Activated T-helper 17 cell treated with anti-CD3 and anti-CD28 coated beads, Interleukin-2, amount 50 U/mL, for 72 hours (primary cell): Measurements from ENCODE around the gene DIPK1A. TPM values are rescaled to one million over a fixed set of nuclear protein-coding genes. Genes with fewer than 3 reads are reported as not detected.

ENCODE experiments used
- ATAC-seq: fragments of 150-1000 bp; cut with Tn5 transposase; replicated peaks from 2 replicates; pipeline ENCODE4 v1.10.0; 2021; ENCODE audit warnings: mild to moderate bottlenecking, moderate library complexity
- H3K27ac Mint-ChIP-seq: one replicate; pipeline ENCODE4 v1.8.0; 2022; ENCODE audit warnings: mixed read lengths
- H3K27me3 Mint-ChIP-seq: one replicate; pipeline ENCODE4 v1.8.0; 2022; ENCODE audit warnings: mixed read lengths
- H3K36me3 Mint-ChIP-seq: one replicate; pipeline ENCODE4 v1.8.0; 2022; ENCODE audit warnings: low read depth, mild to moderate bottlenecking, mixed read lengths
- H3K4me1 Mint-ChIP-seq: one replicate; pipeline ENCODE4 v1.8.0; 2022; ENCODE audit warnings: mixed read lengths
- H3K4me3 Mint-ChIP-seq: one replicate; pipeline ENCODE4 v1.8.0; 2022; ENCODE audit warnings: mild to moderate bottlenecking, mixed read lengths
- H3K9me3 Mint-ChIP-seq: one replicate; pipeline ENCODE4 v1.8.0; 2022; ENCODE audit warnings: mixed read lengths
- total RNA-seq, 2 donors: library from RNA; stranded (reverse); gene quantifications; one replicate each; pipeline ENCODE4 v1.2.3, GENCODE V29; 2022

Gene DIPK1A
- total RNA-seq = 1 to 10 TPM; 6.5 to 8.6 TPM

- Mint-ChIP-seq H3K4me1 (peaks cover 29% of the 10 kb centered on the region), H3K9me3 (no peaks in the 10 kb centered on the region), H3K4me3 (peak within 1 kb of the TSS; percentile 97), H3K36me3 (peaks cover 8% of the 10 kb centered on the region), H3K27ac (peak within 1 kb of the TSS; percentile 97), H3K27me3 (no peaks in the 10 kb centered on the region)
- ATAC-seq = peak; percentile 45
Measured at GRCh38 chr1:92961131-92961895, at the start of gene DIPK1A. Gene DIPK1A (minus strand): TSS chr1:92961462. CDS start chr1:92961429, 33 bp downstream.

- H3K27ac Mint-ChIP-seq = no peak overlapping the region
- peaks cover 10% of the 10 kb centered on the region for H3K27me3 Mint-ChIP-seq
- H3K4me3 Mint-ChIP-seq = no peak overlapping the region
- no peaks in the 10 kb centered on the region for H3K36me3 Mint-ChIP-seq
- H3K9me3 Mint-ChIP-seq = no peaks in the 10 kb centered on the region
- peak; percentile 48 for ATAC-seq
- H3K4me1 Mint-ChIP-seq = no peaks in the 10 kb centered on the region
Measured at GRCh38 chr1:93007941-93008577, 46.8 kb upstream of the DIPK1A start.

- no peaks in the 10 kb centered on the region for H3K4me1 Mint-ChIP-seq
- H3K4me3 Mint-ChIP-seq = no peak overlapping the region
- H3K9me3 Mint-ChIP-seq = no peaks in the 10 kb centered on the region
Measured at GRCh38 chr1:93005252-93005598, 44.0 kb upstream of the DIPK1A start.

GRCh38 chr1:93004566-93005251 is 43.4 kb upstream of the DIPK1A start:
- Mint-ChIP-seq H3K9me3 (no peaks in the 10 kb centered on the region), H3K36me3 (no peaks in the 10 kb centered on the region), H3K4me1 (no peaks in the 10 kb centered on the region), H3K27me3 (peaks cover 10% of the 10 kb centered on the region), H3K4me3 (no peak overlapping the region), H3K27ac (no peak overlapping the region)
- ATAC-seq = no peak

More at GRCh38 chr1:93005252-93005598, 44.0 kb upstream of the DIPK1A start:
- no peak for ATAC-seq
- Mint-ChIP-seq H3K36me3 (no peaks in the 10 kb centered on the region), H3K27me3 (peaks cover 10% of the 10 kb centered on the region), H3K27ac (no peak overlapping the region)

- Mint-ChIP-seq H3K4me3 (no peak overlapping the region), H3K27me3 (peaks cover 10% of the 10 kb centered on the region), H3K36me3 (no peaks in the 10 kb centered on the region), H3K9me3 (no peaks in the 10 kb centered on the region), H3K4me1 (no peaks in the 10 kb centered on the region), H3K27ac (no peak overlapping the region)
- no peak for ATAC-seq
Measured at GRCh38 chr1:93003981-93004380, 42.7 kb upstream of the DIPK1A start.

GRCh38 chr1:93002781-93003180 is 41.5 kb upstream of the DIPK1A start:
- Mint-ChIP-seq H3K36me3 (no peaks in the 10 kb centered on the region), H3K27ac (no peak overlapping the region), H3K27me3 (peaks cover 7% of the 10 kb centered on the region), H3K9me3 (no peaks in the 10 kb centered on the region), H3K4me1 (no peaks in the 10 kb centered on the region), H3K4me3 (no peak overlapping the region)
- ATAC-seq = no peak

GRCh38 chr1:93001893-93002292 is 40.6 kb upstream of the DIPK1A start:
- H3K36me3 Mint-ChIP-seq = no peaks in the 10 kb centered on the region
- peaks cover 7% of the 10 kb centered on the region for H3K27me3 Mint-ChIP-seq
- H3K4me3 Mint-ChIP-seq = no peak overlapping the region
- no peak for ATAC-seq
- H3K9me3 Mint-ChIP-seq = no peaks in the 10 kb centered on the region
- H3K27ac Mint-ChIP-seq = no peak overlapping the region
- H3K4me1 Mint-ChIP-seq = no peaks in the 10 kb centered on the region

GRCh38 chr1:93000751-93001175 is 39.5 kb upstream of the DIPK1A start:
- no peak overlapping the region for H3K4me3 Mint-ChIP-seq
- no peak overlapping the region for H3K27ac Mint-ChIP-seq
- H3K27me3 Mint-ChIP-seq = peaks cover 7% of the 10 kb centered on the region
- ATAC-seq = no peak
- no peaks in the 10 kb centered on the region for H3K9me3 Mint-ChIP-seq
- H3K36me3 Mint-ChIP-seq = no peaks in the 10 kb centered on the region
- no peaks in the 10 kb centered on the region for H3K4me1 Mint-ChIP-seq

GRCh38 chr1:93000291-93000690 is 39.0 kb upstream of the DIPK1A start:
- Mint-ChIP-seq H3K36me3 (no peaks in the 10 kb centered on the region), H3K4me1 (no peaks in the 10 kb centered on the region), H3K9me3 (no peaks in the 10 kb centered on the region), H3K27ac (no peak overlapping the region), H3K4me3 (no peak overlapping the region), H3K27me3 (peaks cover 7% of the 10 kb centered on the region)
- ATAC-seq = no peak

- Mint-ChIP-seq H3K36me3 (no peaks in the 10 kb centered on the region), H3K4me1 (no peaks in the 10 kb centered on the region), H3K4me3 (no peak overlapping the region), H3K27me3 (no peaks in the 10 kb centered on the region), H3K27ac (no peak overlapping the region), H3K9me3 (no peaks in the 10 kb centered on the region)
- no peak for ATAC-seq
Measured at GRCh38 chr1:92998821-92999220, 37.6 kb upstream of the DIPK1A start.

GRCh38 chr1:92995441-92996430 is 34.5 kb upstream of the DIPK1A start:
- Mint-ChIP-seq H3K9me3 (no peaks in the 10 kb centered on the region), H3K27ac (no peak overlapping the region), H3K4me1 (peaks cover 11% of the 10 kb centered on the region), H3K4me3 (no peak overlapping the region), H3K27me3 (no peaks in the 10 kb centered on the region), H3K36me3 (no peaks in the 10 kb centered on the region)
- ATAC-seq = no peak

GRCh38 chr1:92994105-92994712 is 32.9 kb upstream of the DIPK1A start:
- H3K4me1 Mint-ChIP-seq = peaks cover 24% of the 10 kb centered on the region
- no peaks in the 10 kb centered on the region for H3K27me3 Mint-ChIP-seq
- H3K36me3 Mint-ChIP-seq = no peaks in the 10 kb centered on the region
- no peak overlapping the region for H3K27ac Mint-ChIP-seq
- no peaks in the 10 kb centered on the region for H3K9me3 Mint-ChIP-seq
- H3K4me3 Mint-ChIP-seq = no peak overlapping the region
- ATAC-seq = peak; percentile 81

- no peak overlapping the region for H3K27ac Mint-ChIP-seq
- H3K27me3 Mint-ChIP-seq = no peaks in the 10 kb centered on the region
- ATAC-seq = no peak
- no peak overlapping the region for H3K4me3 Mint-ChIP-seq
- H3K4me1 Mint-ChIP-seq = peaks cover 26% of the 10 kb centered on the region
- no peaks in the 10 kb centered on the region for H3K9me3 Mint-ChIP-seq
- no peaks in the 10 kb centered on the region for H3K36me3 Mint-ChIP-seq
Measured at GRCh38 chr1:92993581-92993980, 32.3 kb upstream of the DIPK1A start.

- no peak overlapping the region for H3K4me3 Mint-ChIP-seq
- ATAC-seq = no peak
- no peaks in the 10 kb centered on the region for H3K36me3 Mint-ChIP-seq
- no peaks in the 10 kb centered on the region for H3K9me3 Mint-ChIP-seq
- H3K27ac Mint-ChIP-seq = no peak overlapping the region
- peaks cover 26% of the 10 kb centered on the region for H3K4me1 Mint-ChIP-seq
- no peaks in the 10 kb centered on the region for H3K27me3 Mint-ChIP-seq
Measured at GRCh38 chr1:92992877-92993276, 31.6 kb upstream of the DIPK1A start.
